GM12878 (cell line): ENCODE results near the gene DTNBP1. TPM values are rescaled to one million over a fixed set of nuclear protein-coding genes. Genes with fewer than 3 reads are reported as not detected.

Experiments
- EGR1 ChIP-seq, 2 experiments: IDR thresholded peaks; 1 replicate in 1 of 2; 2 replicates in 1 of 2; pipeline ENCODE4 v1.6.1; 2011 to 2012; ENCODE audit warnings: low read depth in 2 of 2, low read length in 2 of 2, borderline replicate concordance in 1 of 2, mild to moderate bottlenecking in 1 of 2, moderate library complexity in 1 of 2
- HSF1 ChIP-seq: fragments of 150-350 bp; IDR thresholded peaks from 2 replicates; pipeline ENCODE4 v1.6.1; 2014; ENCODE audit warnings: mild to moderate bottlenecking, low read depth, low read length
- MTA3 ChIP-seq: IDR thresholded peaks from 2 replicates; pipeline ENCODE4 v1.6.1; 2012; ENCODE audit warnings: low read length, inconsistent platforms, borderline replicate concordance
- NR2C2 ChIP-seq: IDR thresholded peaks from 2 replicates; pipeline ENCODE4 v1.6.1; 2011; ENCODE audit warnings: borderline replicate concordance, low read depth; ENCODE audit not compliant: control insufficient read depth, insufficient read length
- NRF1 ChIP-seq: conservative IDR thresholded peaks from 2 replicates; pipeline ENCODE4 v1.6.1; 2011; ENCODE audit warnings: mild to moderate bottlenecking, low read depth, low read length, improper control_type of control experiment
- PML ChIP-seq: IDR thresholded peaks from 2 replicates; pipeline ENCODE4 v1.6.1; 2012; ENCODE audit warnings: low read length, inconsistent platforms
- RAD21 ChIP-seq: IDR thresholded peaks from 2 replicates; pipeline ENCODE4 v1.6.1; 2011; ENCODE audit warnings: mild to moderate bottlenecking, low read depth, low read length, moderate library complexity; ENCODE audit not compliant: insufficient read depth
- RB1 ChIP-seq: fragments of 450-650 bp; formaldehyde crosslinking; IDR thresholded peaks from 2 replicates; pipeline ENCODE4 v1.6.1; 2017; ENCODE audit warnings: mild to moderate bottlenecking, borderline replicate concordance
- RCOR1 ChIP-seq: conservative IDR thresholded peaks from 2 replicates; pipeline ENCODE4 v1.6.1; 2012; ENCODE audit warnings: low read depth, low read length, improper control_type of control experiment
- RFX5 ChIP-seq: IDR thresholded peaks from 2 replicates; pipeline ENCODE4 v1.6.1; 2011; ENCODE audit warnings: low read depth, low read length, improper control_type of control experiment
- SMAD1 ChIP-seq: fragments of 450-650 bp; IDR thresholded peaks from 2 replicates; pipeline ENCODE4 v1.6.1; 2018; ENCODE audit warnings: mild to moderate bottlenecking, low read depth; ENCODE audit not compliant: partially characterized antibody
- TBL1XR1 ChIP-seq: IDR thresholded peaks from 2 replicates; pipeline ENCODE4 v1.6.1; 2012; ENCODE audit warnings: low read depth, low read length, improper control_type of control experiment
- WRNIP1 ChIP-seq: IDR thresholded peaks from 2 replicates; pipeline ENCODE4 v1.6.1; 2011; ENCODE audit warnings: low read depth, low read length, improper control_type of control experiment, borderline replicate concordance
- ZBTB33 ChIP-seq: fragments of 450-650 bp; IDR thresholded peaks from 2 replicates; pipeline ENCODE4 v1.6.1; 2017; ENCODE audit warnings: mild to moderate bottlenecking
- ZNF274 ChIP-seq: IDR thresholded peaks from one replicate; pipeline ENCODE4 v1.8.0; 2011; ENCODE audit not compliant: insufficient read length, insufficient read depth
- polyA plus RNA-seq, 11 experiments: library from polyadenylated mRNA; depleted of rRNA in 4 of 11; unstranded in 6 of 11; stranded (reverse) in 5 of 11; fragments of >200 nt; fragmentation: Nextera tagmentation in 4 of 11; fragmentation: Illumina TruSeq in 1 of 11; extraction: Ambion mirVana in 4 of 11; extraction: Trizol in 1 of 11; gene quantifications; 1 replicate in 1 of 11; 2 replicates in 10 of 11; pipeline versions ENCODE4 v1.2.1 to v1.2.3, GENCODE V29; 2011 to 2016; ENCODE audit warnings: inconsistent platforms in 2 of 11, missing spikeins in 2 of 11, low read depth in 1 of 11
- total RNA-seq, 4 experiments: library from RNA; depleted of rRNA in 3 of 4; stranded (reverse); fragments of >200 nt in 3 of 4; fragmentation: Illumina TruSeq in 1 of 4; extraction: Trizol in 1 of 4; gene quantifications; 2 replicates each; pipeline versions ENCODE4 v1.2.1 to v1.2.3, GENCODE V29; 2013 to 2021
- TF ChIP-seq, protein P1 (sequence below): fragments of 450-650 bp; IDR thresholded peaks from 2 replicates; pipeline ENCODE4 v1.6.1; 2017; ENCODE audit warnings: antibody characterized with exemption, mild to moderate bottlenecking, moderate library complexity
- TF ChIP-seq, protein P2 (sequence below): IDR thresholded peaks from 2 replicates; pipeline ENCODE4 v1.6.1; 2011; ENCODE audit warnings: low read depth, mild to moderate bottlenecking, low read length, moderate library complexity, borderline replicate concordance; ENCODE audit errors: extremely low read depth
- TF ChIP-seq, protein P3 (sequence below): IDR thresholded peaks from 2 replicates; pipeline ENCODE4 v1.6.1; 2012; ENCODE audit warnings: improper control_type of control experiment, low read depth, low read length; ENCODE audit not compliant: insufficient replicate concordance

DTNBP1 gene
- total and polyA plus RNA-seq, 10 of the 15 experiments (the other 5 are each of a cell fraction or from before 2014, with no cell fraction given), result 7.1 to 40.3 (median 20.1) TPM

DNA sequence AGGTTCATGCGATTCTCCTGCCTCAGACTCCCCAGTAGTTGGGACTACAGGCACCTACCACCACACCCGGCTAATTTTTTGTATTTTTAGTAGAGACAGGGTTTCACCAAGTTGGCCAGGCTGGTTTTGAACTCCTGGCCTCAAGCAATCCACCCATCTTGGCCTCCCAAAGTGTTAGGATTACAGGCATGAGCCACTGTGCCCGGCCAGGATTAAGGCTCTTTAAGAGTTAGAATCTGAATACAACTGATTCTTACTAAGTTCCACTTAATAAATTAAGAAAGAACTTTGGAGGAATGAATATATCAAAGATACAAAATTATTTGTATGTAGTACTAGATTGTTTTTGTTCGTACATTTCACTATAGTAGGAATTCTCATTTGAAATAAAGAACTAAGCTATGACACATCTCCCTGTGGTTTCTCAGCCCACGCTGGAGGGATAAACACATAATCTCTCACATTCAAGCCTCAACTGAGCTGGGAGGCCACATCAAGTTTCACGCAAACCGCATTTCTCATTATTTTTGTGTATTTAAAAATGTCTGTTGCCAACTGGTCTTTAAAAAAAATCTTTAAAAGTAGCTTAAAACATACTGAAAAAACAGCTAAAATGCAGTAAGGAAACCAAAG lies 34.2 kb downstream of the DTNBP1 start (continued):
- TF ChIP-seq, protein P1, sequence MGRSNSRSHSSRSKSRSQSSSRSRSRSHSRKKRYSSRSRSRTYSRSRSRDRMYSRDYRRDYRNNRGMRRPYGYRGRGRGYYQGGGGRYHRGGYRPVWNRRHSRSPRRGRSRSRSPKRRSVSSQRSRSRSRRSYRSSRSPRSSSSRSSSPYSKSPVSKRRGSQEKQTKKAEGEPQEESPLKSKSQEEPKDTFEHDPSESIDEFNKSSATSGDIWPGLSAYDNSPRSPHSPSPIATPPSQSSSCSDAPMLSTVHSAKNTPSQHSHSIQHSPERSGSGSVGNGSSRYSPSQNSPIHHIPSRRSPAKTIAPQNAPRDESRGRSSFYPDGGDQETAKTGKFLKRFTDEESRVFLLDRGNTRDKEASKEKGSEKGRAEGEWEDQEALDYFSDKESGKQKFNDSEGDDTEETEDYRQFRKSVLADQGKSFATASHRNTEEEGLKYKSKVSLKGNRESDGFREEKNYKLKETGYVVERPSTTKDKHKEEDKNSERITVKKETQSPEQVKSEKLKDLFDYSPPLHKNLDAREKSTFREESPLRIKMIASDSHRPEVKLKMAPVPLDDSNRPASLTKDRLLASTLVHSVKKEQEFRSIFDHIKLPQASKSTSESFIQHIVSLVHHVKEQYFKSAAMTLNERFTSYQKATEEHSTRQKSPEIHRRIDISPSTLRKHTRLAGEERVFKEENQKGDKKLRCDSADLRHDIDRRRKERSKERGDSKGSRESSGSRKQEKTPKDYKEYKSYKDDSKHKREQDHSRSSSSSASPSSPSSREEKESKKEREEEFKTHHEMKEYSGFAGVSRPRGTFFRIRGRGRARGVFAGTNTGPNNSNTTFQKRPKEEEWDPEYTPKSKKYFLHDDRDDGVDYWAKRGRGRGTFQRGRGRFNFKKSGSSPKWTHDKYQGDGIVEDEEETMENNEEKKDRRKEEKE, result no peak
- TF ChIP-seq SMAD1, result no peak
- no peak for TF ChIP-seq NR2C2
- TF ChIP-seq MTA3, result no peak
- TF ChIP-seq TBL1XR1, result no peak
- TF ChIP-seq HSF1, result no peak
- TF ChIP-seq ZNF274, result no peak
- TF ChIP-seq RFX5, result no peak
- TF ChIP-seq PML, result no peak
- no peak for TF ChIP-seq ZBTB33
- no peak for TF ChIP-seq WRNIP1
- TF ChIP-seq, protein P2, sequence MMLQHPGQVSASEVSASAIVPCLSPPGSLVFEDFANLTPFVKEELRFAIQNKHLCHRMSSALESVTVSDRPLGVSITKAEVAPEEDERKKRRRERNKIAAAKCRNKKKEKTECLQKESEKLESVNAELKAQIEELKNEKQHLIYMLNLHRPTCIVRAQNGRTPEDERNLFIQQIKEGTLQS, result no peak
- TF ChIP-seq RCOR1, result no peak
- no peak for TF ChIP-seq NRF1
- TF ChIP-seq RB1, result no peak
- TF ChIP-seq EGR1 (IDR thresholded peaks at IDR 0.05; ENCODE audit: borderline replicate concordance in 1 of 2, low read depth in 2 of 2, low read length in 2 of 2), result no peak
- no peak for TF ChIP-seq RAD21
- TF ChIP-seq, protein P3, sequence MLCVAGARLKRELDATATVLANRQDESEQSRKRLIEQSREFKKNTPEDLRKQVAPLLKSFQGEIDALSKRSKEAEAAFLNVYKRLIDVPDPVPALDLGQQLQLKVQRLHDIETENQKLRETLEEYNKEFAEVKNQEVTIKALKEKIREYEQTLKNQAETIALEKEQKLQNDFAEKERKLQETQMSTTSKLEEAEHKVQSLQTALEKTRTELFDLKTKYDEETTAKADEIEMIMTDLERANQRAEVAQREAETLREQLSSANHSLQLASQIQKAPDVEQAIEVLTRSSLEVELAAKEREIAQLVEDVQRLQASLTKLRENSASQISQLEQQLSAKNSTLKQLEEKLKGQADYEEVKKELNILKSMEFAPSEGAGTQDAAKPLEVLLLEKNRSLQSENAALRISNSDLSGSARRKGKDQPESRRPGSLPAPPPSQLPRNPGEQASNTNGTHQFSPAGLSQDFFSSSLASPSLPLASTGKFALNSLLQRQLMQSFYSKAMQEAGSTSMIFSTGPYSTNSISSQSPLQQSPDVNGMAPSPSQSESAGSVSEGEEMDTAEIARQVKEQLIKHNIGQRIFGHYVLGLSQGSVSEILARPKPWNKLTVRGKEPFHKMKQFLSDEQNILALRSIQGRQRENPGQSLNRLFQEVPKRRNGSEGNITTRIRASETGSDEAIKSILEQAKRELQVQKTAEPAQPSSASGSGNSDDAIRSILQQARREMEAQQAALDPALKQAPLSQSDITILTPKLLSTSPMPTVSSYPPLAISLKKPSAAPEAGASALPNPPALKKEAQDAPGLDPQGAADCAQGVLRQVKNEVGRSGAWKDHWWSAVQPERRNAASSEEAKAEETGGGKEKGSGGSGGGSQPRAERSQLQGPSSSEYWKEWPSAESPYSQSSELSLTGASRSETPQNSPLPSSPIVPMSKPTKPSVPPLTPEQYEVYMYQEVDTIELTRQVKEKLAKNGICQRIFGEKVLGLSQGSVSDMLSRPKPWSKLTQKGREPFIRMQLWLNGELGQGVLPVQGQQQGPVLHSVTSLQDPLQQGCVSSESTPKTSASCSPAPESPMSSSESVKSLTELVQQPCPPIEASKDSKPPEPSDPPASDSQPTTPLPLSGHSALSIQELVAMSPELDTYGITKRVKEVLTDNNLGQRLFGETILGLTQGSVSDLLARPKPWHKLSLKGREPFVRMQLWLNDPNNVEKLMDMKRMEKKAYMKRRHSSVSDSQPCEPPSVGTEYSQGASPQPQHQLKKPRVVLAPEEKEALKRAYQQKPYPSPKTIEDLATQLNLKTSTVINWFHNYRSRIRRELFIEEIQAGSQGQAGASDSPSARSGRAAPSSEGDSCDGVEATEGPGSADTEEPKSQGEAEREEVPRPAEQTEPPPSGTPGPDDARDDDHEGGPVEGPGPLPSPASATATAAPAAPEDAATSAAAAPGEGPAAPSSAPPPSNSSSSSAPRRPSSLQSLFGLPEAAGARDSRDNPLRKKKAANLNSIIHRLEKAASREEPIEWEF, result no peak
